ENCODE data around the gene TASL.
"Not testable (repeated sequence)": the region's sequence is repeated elsewhere in the genome, so short reads cannot be mapped to it uniquely, and the experiment has no call there.

TASL gene

GRCh38 chrX:30582664-30583063, 5.1 kb upstream of the TASL start:
- DNase-seq (ENCODE audit: insufficient read length, low spot score) = no peak
- no peak for FAIRE-seq

GRCh38 chrX:30580641-30581040, 3.1 kb upstream of the TASL start:
- DNase-seq (ENCODE audit: insufficient read length, low spot score) (no peak), FAIRE-seq (peak; percentile 28)

GRCh38 chrX:30576881-30577280, 685 bp downstream of the TASL start:
- DNase-seq (ENCODE audit: insufficient read length, low spot score) (no peak), FAIRE-seq (peak; percentile 93)

- FAIRE-seq (no peak), DNase-seq (ENCODE audit: insufficient read length, low spot score) (no peak)
Observed at GRCh38 chrX:30573125-30573524, 4.4 kb downstream of the TASL start.

- DNase-seq (ENCODE audit: insufficient read length, low spot score) (no peak), FAIRE-seq (no peak)
Observed at GRCh38 chrX:30572678-30573077, 4.9 kb downstream of the TASL start.

GRCh38 chrX:30572004-30572403, 5.6 kb downstream of the TASL start:
- peak; percentile 100 for FAIRE-seq

GRCh38 chrX:30570505-30570904, 7.1 kb downstream of the TASL start:
- DNase-seq (ENCODE audit: insufficient read length, low spot score) (no peak), FAIRE-seq (peak; percentile 97)

More at GRCh38 chrX:30572004-30572403, 5.6 kb downstream of the TASL start:
- DNase-seq (ENCODE audit: insufficient read length, low spot score) = no peak

GRCh38 chrX:30568136-30568535, 9.4 kb downstream of the TASL start:
- DNase-seq (ENCODE audit: insufficient read length, low spot score) (no peak), FAIRE-seq (no peak)

GRCh38 chrX:30563070-30563469, 14.5 kb downstream of the TASL start:
- FAIRE-seq; DNase-seq (ENCODE audit: insufficient read length, low spot score): not testable (repeated sequence)

GRCh38 chrX:30561191-30561590, 16.4 kb downstream of the TASL start:
- DNase-seq (ENCODE audit: insufficient read length, low spot score) (no peak), FAIRE-seq (no peak)

GRCh38 chrX:30538271-30538670, 39.3 kb downstream of the TASL start:
- FAIRE-seq (peak; percentile 81), DNase-seq (ENCODE audit: insufficient read length, low spot score) (no peak)

GRCh38 chrX:30533835-30534234, 43.7 kb downstream of the TASL start:
- DNase-seq (ENCODE audit: insufficient read length, low spot score) (no peak), FAIRE-seq (peak; percentile 71)

GRCh38 chrX:30533266-30533665, 44.3 kb downstream of the TASL start:
- DNase-seq (ENCODE audit: insufficient read length, low spot score) = no peak
- no peak for FAIRE-seq

GRCh38 chrX:30530606-30531005, 47.0 kb downstream of the TASL start:
- DNase-seq (ENCODE audit: insufficient read length, low spot score) (no peak), FAIRE-seq (peak; percentile 73)

GRCh38 chrX:30525732-30526131, 51.8 kb downstream of the TASL start:
- FAIRE-seq (no peak), DNase-seq (ENCODE audit: insufficient read length, low spot score) (no peak)

- no peak for DNase-seq (ENCODE audit: insufficient read length, low spot score)
- FAIRE-seq = no peak
Observed at GRCh38 chrX:30521440-30522182, 56.0 kb downstream of the TASL start.

- no peak for FAIRE-seq
- DNase-seq (ENCODE audit: insufficient read length, low spot score) = no peak
Observed at GRCh38 chrX:30513284-30513683, 64.3 kb downstream of the TASL start.
